IMR-90 (cell line): Measurements from ENCODE around the gene OR10H3. TPM values are rescaled to one million over a fixed set of nuclear protein-coding genes. Genes with fewer than 3 reads are reported as not detected.

Experiments used
- ATAC-seq: fragments of 200-7000 bp; cut with Tn5 transposase; 2 replicates; pipeline ENCODE4 v1.9.1; 2020; ENCODE audit warnings: low read depth, mild to moderate bottlenecking, moderate library complexity
- BruUV-seq: library from RNA; stranded (reverse); fragments of 400-500 nt; replicated peaks from 2 replicates; lab custom pipeline; 2021; lab: Mats Ljungman, UMichigan
- CTCF ChIA-PET: fragments of 300-600 bp; formaldehyde crosslinking; extraction: SDS; loops from one replicate; lab custom pipeline; 2021; ENCODE audit warnings: antibody characterized with exemption; lab: Yijun Ruan, JAX
- POLR2A ChIA-PET: fragments of 300-600 bp; sonication (Branson Sonifier 250); formaldehyde crosslinking; loops from one replicate; lab custom pipeline; 2022; ENCODE audit warnings: antibody characterized with exemption; ENCODE audit not compliant: unreplicated experiment; lab: Charles Lee
- DNase-seq: peaks from one replicate; pipeline ENCODE4 v3.0.0; 2013
- H2AFZ ChIP-seq: replicated peaks from 2 replicates; pipeline ENCODE3; 2013; ENCODE audit warnings: low read length, mild to moderate bottlenecking; ENCODE audit not compliant: poor library complexity
- H2AK5ac ChIP-seq: 2 replicates; pipeline ENCODE4 v1.6.1; 2013; ENCODE audit warnings: low read depth, low read length, inconsistent platforms
- H2AK9ac ChIP-seq: replicated peaks from 2 replicates; pipeline ENCODE3; 2013; ENCODE audit warnings: mild to moderate bottlenecking, low read depth, low read length, moderate library complexity; ENCODE audit not compliant: poor library complexity
- H2BK120ac ChIP-seq: 2 replicates; pipeline ENCODE4 v1.6.1; 2013; ENCODE audit warnings: low read depth, low read length, inconsistent platforms
- H2BK15ac ChIP-seq: 3 replicates; pipeline ENCODE4 v1.6.1; 2013; ENCODE audit warnings: low read depth, low read length, inconsistent platforms
- H2BK20ac ChIP-seq: 2 replicates; pipeline ENCODE4 v1.6.1; 2013; ENCODE audit warnings: low read depth, mild to moderate bottlenecking, inconsistent platforms, low read length, moderate library complexity
- H2BK5ac ChIP-seq: 2 replicates; pipeline ENCODE4 v1.6.1; 2013; ENCODE audit warnings: mild to moderate bottlenecking, low read depth, low read length, inconsistent platforms; ENCODE audit not compliant: poor library complexity, severe bottlenecking
- H3K14ac ChIP-seq: replicated peaks from 2 replicates; pipeline ENCODE4 v1.6.1; 2013; ENCODE audit warnings: low read depth, low read length, inconsistent platforms
- H3K18ac ChIP-seq: 2 replicates; pipeline ENCODE4 v1.6.1; 2013; ENCODE audit warnings: low read depth, low read length, control low read depth
- H3K23ac ChIP-seq: 2 replicates; pipeline ENCODE4 v1.6.1; 2013; ENCODE audit warnings: low read depth, low read length, inconsistent platforms
- H3K27ac ChIP-seq: 2 replicates; pipeline ENCODE4 v1.5.1; 2013; ENCODE audit warnings: mild to moderate bottlenecking, control low read depth, low read length; ENCODE audit not compliant: insufficient read depth
- H3K27me3 ChIP-seq: 2 replicates; pipeline ENCODE4 v1.6.1; 2013; ENCODE audit warnings: low read length; ENCODE audit not compliant: control insufficient read depth, insufficient read depth
- H3K36me3 ChIP-seq: 2 replicates; pipeline ENCODE4 v1.6.1; 2013; ENCODE audit warnings: low read length, mixed read lengths; ENCODE audit not compliant: control insufficient read depth, insufficient read depth
- H3K4ac ChIP-seq: 2 replicates; pipeline ENCODE4 v1.6.1; 2013; ENCODE audit warnings: low read depth, low read length, inconsistent platforms
- H3K4me1 ChIP-seq: 2 replicates; pipeline ENCODE4 v1.6.1; 2013; ENCODE audit warnings: low read length, mixed read lengths; ENCODE audit not compliant: control insufficient read depth, insufficient read depth
- H3K4me2 ChIP-seq: 2 replicates; pipeline ENCODE4 v1.6.1; 2013; ENCODE audit warnings: low read depth, mild to moderate bottlenecking, control low read depth, low read length, moderate library complexity
- H3K4me3 ChIP-seq: 2 replicates; pipeline ENCODE4 v1.5.1; 2013; ENCODE audit warnings: low read depth, mild to moderate bottlenecking, control low read depth, low read length, moderate library complexity; ENCODE audit not compliant: insufficient read depth
- H3K56ac ChIP-seq: 2 replicates; pipeline ENCODE4 v1.6.1; 2013; ENCODE audit warnings: low read length, inconsistent platforms; ENCODE audit not compliant: insufficient read depth; ENCODE audit errors: extremely low read depth
- H3K79me1 ChIP-seq, 2 experiments: 2 replicates each; pipeline ENCODE4 v1.6.1; 2013; ENCODE audit warnings: low read length in 2 of 2, inconsistent platforms in 1 of 2, low read depth in 1 of 2
- H3K9ac ChIP-seq: 2 replicates; pipeline ENCODE4 v1.6.1; 2013; ENCODE audit warnings: low read depth, low read length, control low read depth
- H3K9me1 ChIP-seq: 2 replicates; pipeline ENCODE4 v1.6.1; 2013; ENCODE audit warnings: low read length, inconsistent platforms; ENCODE audit not compliant: insufficient read depth
- H3K9me3 ChIP-seq: 2 replicates; pipeline ENCODE4 v1.6.1; 2013; ENCODE audit warnings: low read length; ENCODE audit not compliant: control insufficient read depth, insufficient read depth
- H4K20me1 ChIP-seq: 2 replicates; pipeline ENCODE4 v1.6.1; 2013; ENCODE audit warnings: low read length, inconsistent platforms; ENCODE audit not compliant: insufficient read depth
- H4K5ac ChIP-seq: 2 replicates; pipeline ENCODE4 v1.6.1; 2013; ENCODE audit warnings: mild to moderate bottlenecking, low read depth, low read length, control low read depth
- H4K8ac ChIP-seq, 2 experiments: 2 replicates each; pipeline ENCODE4 v1.6.1; 2013; ENCODE audit warnings: low read depth in 2 of 2, low read length in 2 of 2, control low read depth in 1 of 2, inconsistent platforms in 1 of 2
- H4K91ac ChIP-seq: 2 replicates; pipeline ENCODE4 v1.6.1; 2013; ENCODE audit warnings: low read depth, low read length, inconsistent platforms; ENCODE audit not compliant: insufficient read depth
- RCOR1 ChIP-seq: IDR thresholded peaks from 2 replicates; pipeline ENCODE4 v1.6.1; 2012; ENCODE audit warnings: mild to moderate bottlenecking, low read length, improper control_type of control experiment; ENCODE audit not compliant: insufficient replicate concordance
- WGBS, 2 experiments: methylation state at CpG; one replicate each; pipeline versions ENCODE4 v1.1.5 to v1.1.7; 2013; ENCODE audit warnings: missing lambda C conversion rate in 2 of 2; ENCODE audit not compliant: insufficient read length in 1 of 2; ENCODE audit errors: extremely low coverage in 2 of 2; 5-methylcytosine and 5-hydroxymethylcytosine counted together
- dilution Hi-C: fragments of 300-500 bp; cut with HindIII; formaldehyde crosslinking; loops from one replicate; pipeline ENCODE4 v1.14.3; 2018; ENCODE audit warnings: low sequenced_read_pairs; ENCODE audit not compliant: unreplicated experiment
- in situ Hi-C: fragments of 300-500 bp; cut with MboI; formaldehyde crosslinking; loops from 3 replicates; pipeline ENCODE4 v1.14.3; 2019; ENCODE audit warnings: low sequenced_read_pairs, inconsistent platforms, mixed read lengths
- intact Hi-C: fragments of 100-400 bp; cut with micrococcal nuclease; formaldehyde crosslinking; loops from 2 replicates; pipeline ENCODE4 v1.10.0; 2022
- polyA plus RNA-seq, 3 experiments: library from polyadenylated mRNA; depleted of rRNA; stranded (reverse); fragments of >200 nt; gene quantifications; 2 replicates each; pipeline ENCODE4 v1.2.3, GENCODE V29; 2012; ENCODE audit warnings: low replicate concordance in 1 of 3
- total RNA-seq: library from RNA; depleted of rRNA; stranded (reverse); fragments of >200 nt; gene quantifications from 2 replicates; pipeline ENCODE4 v1.2.3, GENCODE V29; 2012

OR10H3 gene
- total and polyA plus RNA-seq, 2 of the 4 experiments (the other 2 are of a cell fraction) = not detected

- Histone ChIP-seq H4K91ac (no peak overlapping the region), H2BK5ac (no peak overlapping the region), H2AK5ac (no peak overlapping the region), H3K4ac (no peak overlapping the region), H3K4me2 (no peak overlapping the region), H2BK15ac (no peak overlapping the region), H3K9me3 (peaks cover 53% of the 10 kb centered on the region), H4K20me1 (no peaks in the 10 kb centered on the region), H4K8ac (no peak overlapping the region), H2BK120ac (no peak overlapping the region), H3K14ac (no peak overlapping the region), H3K18ac (no peak overlapping the region), H3K56ac (no peak overlapping the region), H3K23ac (no peak overlapping the region), H3K9ac (no peak overlapping the region), H2AK9ac (no peak overlapping the region), H3K36me3 (no peaks in the 10 kb centered on the region), H3K4me3 (no peak overlapping the region), H2BK20ac (no peak overlapping the region), H3K79me1 (no peaks in the 10 kb centered on the region), H3K27me3 (no peaks in the 10 kb centered on the region), H3K4me1 (no peaks in the 10 kb centered on the region), H3K27ac (no peak overlapping the region), H3K9me1 (no peaks in the 10 kb centered on the region), H2AFZ (no peak overlapping the region), H4K5ac (no peak overlapping the region)
- no TSS peak for BruUV-seq
- in situ Hi-C loops = loop anchor here (10.0 kb wide), 1 partner anchor 102 kb away; the partner anchor contains the start of gene CYP4F12
- ChIA-PET POLR2A (no interaction called here), CTCF (no interaction called here)
- intact Hi-C loops = loop anchor here (2.0 kb wide), 1 partner anchor 102 kb away; no protein-coding TSS in a partner anchor
- DNase-seq (no peak), ATAC-seq (no peak)
- 23% methylated on average over 4 of the region's 9 CpGs; no CpG with 5 or more reads in 1 of the 2 experiments for WGBS, 2 experiments
- dilution Hi-C loops = no loop called here
- no peak for TF ChIP-seq RCOR1
Observed at GRCh38 chr19:15776991-15777970, 39.5 kb downstream of the OR10H3 start.
